Activated CD4-positive, alpha-beta T cell treated with anti-CD3 and anti-CD28 coated beads for 1 hour (primary cell): Measurements from ENCODE around the gene MAFF.

ENCODE experiments used
- DNase-seq: peaks from one replicate; pipeline ENCODE4 v3.0.0-alpha.2; 2020

MAFF gene

GRCh38 chr22:38205261-38206128 is 3.7 kb downstream of the MAFF start:
- no peak for DNase-seq

DNA sequence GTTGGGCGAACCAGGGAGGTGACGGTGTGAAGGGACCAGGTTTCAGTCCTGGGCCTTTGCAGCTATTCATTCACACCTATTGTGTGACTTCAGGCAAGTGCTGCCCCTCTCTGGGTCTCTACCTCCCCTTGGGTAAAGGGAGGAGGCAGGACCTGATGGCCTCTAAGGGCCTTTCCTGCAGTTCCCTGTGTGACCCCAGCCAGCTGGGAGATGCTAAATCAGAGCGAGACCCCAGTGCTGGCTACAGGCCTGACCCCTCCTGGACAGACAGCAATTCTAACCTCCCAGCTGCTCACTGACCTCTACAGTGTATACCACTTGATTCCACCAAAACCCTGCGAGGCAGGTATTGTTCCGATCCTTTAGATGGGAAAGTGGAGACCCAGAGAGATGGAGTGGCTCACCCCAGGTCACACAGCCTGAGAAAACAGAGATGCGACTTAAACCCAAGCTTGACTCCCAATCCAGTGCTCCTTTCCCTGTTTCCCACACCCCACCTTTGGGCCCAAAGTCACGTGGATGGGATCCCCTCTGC is 6.2 kb downstream of the MAFF start:
- no peak for DNase-seq

DNA sequence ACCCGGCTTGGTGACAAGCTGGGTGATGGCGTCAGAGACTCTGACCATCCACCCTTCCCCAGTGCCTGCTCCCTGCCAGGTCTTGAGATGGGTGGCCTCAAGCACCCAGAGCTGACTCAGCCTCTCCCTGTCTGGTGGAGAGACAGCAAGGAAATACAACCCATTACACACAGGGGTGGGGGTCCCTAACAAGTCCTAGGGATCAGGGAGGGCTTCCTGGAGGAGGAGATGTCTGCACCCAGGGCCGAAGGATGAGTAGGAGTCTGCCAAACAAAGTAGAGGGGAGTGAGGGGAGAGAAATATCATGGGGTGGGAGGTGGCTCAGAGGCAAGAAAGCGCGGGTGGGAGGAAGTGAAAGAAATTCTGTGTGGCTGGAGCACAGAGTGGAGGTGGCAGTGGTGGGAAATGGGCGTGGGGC is 6.8 kb downstream of the MAFF start:
- DNase-seq: no peak

DNA sequence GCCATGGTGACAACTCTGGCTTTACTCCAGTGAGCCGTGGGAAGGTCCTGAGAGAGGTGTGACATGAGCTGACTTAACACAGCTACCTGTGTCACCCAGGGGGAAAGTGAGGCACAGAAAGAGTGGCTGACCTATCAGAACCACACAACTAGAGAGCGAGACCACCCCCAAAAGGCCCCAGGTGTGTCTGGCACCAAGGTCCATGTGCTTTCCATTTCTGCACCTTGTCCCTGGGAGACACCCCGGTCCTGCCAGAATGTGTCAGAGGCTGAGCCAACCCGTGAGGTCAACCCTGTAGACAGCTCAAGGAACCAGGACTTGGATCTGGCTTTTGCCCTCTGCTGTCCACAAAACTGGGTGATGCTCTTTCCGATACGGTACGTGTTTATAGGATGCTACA is 9.8 kb downstream of the MAFF start:
- no peak for DNase-seq

GRCh38 chr22:38212442-38212841 is 10.6 kb downstream of the MAFF start:
- DNase-seq: no peak

GRCh38 chr22:38213319-38213989 is 11.7 kb downstream of the MAFF start:
- DNase-seq: no peak

GRCh38 chr22:38213990-38214301 is 12.2 kb downstream of the MAFF start:
- no peak for DNase-seq

DNA sequence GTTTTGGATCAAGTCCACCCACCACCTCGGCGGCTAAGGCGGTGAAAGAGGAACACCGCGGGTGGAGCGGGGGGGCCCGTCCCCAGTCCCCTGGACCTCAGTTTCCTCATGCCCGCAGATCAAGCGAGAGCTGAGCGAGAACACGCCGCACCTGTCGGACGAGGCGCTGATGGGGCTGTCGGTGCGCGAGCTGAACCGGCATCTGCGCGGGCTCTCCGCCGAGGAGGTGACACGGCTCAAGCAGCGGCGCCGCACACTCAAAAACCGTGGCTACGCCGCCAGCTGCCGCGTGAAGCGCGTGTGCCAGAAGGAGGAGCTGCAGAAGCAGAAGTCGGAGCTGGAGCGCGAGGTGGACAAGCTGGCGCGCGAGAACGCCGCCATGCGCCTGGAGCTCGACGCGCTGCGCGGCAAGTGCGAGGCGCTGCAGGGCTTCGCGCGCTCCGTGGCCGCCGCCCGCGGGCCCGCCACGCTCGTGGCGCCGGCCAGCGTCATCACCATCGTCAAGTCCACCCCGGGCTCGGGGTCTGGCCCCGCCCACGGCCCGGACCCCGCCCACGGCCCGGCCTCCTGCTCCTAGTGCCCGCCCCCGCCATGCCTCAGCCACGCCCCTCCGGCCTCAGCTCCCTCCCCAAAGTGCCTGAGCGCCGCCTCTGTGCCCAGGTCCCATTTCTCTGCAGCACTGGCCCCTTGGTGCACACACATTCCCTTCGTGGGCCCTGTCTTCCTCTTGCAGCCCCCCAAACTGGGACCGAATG is 12.7 kb downstream of the MAFF start:
- peak; percentile 61 for DNase-seq

DNA sequence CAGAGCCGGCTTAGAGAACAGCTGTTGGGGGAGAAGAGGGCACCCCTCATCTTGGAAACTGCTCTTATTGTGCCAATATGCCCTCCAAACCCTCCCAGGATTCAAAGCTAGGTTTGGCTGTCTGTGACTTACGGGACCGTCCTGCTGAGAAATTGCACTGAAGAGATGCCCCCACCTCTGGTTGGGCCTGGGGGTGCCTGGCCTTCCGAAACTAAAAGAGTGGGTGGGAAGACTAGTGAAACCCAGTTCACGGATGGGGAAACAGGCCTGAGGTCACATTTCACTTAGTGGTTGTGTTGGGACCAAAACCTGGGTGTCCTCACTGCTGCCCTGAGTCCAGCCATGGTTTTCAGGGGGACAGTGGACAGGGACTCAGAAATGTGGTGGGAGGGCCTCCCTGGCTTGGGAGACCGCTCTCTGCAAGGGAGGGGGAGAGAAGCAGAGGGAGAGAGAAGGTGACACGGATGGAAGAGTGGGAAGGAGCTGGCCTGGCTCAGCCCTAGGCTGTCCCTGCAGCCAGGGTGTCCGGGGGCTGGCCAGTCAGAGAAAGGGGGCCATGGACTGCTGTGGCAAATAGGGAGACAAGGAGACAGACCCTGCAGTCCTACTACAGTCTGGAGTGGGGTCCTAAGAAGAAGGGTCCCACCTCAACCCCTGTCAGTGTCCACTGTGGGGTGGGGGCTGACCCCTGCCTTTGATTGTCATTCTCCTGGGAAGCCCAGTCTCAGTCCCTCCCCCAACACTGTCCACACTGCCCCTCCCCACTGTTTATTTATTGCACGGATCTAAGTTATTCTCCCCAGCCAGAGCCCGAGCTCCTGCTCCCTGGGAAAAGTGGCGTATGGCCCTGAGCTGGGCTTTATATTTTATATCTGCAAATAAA is 13.6 kb downstream of the MAFF start:
- no peak for DNase-seq

DNA sequence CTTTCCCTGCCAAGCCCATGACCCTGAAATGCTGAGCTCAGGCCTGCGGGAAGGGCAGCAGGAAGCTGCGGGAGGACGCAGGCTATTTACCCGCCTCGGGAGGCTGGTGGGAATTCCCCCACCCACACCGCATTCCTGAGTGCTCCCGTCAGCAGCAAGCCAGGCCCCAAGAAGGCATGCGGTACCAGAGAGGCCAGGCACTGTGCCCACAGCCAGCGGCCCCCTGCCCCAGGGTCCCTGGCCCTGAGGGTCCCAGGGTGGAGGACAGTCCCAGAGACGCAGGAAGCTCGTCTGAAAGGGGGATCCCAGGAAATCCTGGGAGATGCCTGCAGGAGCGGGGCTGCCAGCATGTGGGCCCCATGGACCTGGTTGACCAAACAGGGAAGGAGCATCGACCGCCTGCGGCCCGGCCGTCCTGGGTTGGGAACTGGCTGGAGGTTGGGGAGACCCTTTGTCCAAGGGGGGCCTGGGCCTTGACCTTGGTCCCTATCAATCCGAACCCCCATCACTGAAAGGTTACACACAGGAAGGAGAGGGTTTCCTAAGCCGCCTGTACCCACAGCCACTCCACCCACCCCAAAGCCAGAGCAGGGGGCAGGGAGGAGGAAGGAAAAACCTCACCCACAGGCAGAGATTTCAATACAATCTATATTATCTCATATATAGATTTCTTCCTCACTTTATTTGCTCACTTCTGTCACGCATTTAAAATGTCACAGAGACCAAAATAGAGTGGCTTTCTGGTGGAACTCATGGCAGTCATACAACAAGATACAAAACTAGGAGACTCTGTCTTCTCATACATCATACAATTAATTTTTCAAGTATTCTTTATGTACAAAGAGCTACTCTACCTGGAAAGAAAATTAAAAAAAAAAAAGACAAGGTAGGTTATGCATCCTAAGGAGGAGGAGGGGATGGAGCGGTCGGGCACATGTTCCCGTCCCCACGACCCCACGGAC is 17.1 kb downstream of the MAFF start:
- no peak for DNase-seq

GRCh38 chr22:38219632-38220031 is 17.8 kb downstream of the MAFF start:
- DNase-seq: no peak

DNA sequence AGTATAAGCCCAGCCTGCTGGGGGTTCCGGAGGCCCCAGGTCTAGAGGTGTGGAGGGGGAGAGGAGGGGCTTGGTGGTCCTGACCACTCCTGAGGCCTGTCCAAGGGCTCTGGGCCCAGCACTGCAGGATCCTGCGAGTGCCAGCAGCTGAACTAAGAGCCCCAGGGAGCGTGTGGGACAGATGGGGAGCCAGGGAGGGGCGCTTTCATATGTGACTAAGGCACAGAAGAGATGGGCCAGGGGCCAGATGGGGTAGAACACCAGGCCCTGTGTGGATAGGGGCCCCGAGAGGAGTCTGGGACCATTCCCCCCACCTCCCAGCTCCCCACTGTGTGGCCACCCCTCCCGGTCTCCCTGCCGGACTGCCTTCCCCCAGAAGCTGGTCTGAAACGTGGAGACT is 18.4 kb downstream of the MAFF start:
- no peak for DNase-seq

DNA sequence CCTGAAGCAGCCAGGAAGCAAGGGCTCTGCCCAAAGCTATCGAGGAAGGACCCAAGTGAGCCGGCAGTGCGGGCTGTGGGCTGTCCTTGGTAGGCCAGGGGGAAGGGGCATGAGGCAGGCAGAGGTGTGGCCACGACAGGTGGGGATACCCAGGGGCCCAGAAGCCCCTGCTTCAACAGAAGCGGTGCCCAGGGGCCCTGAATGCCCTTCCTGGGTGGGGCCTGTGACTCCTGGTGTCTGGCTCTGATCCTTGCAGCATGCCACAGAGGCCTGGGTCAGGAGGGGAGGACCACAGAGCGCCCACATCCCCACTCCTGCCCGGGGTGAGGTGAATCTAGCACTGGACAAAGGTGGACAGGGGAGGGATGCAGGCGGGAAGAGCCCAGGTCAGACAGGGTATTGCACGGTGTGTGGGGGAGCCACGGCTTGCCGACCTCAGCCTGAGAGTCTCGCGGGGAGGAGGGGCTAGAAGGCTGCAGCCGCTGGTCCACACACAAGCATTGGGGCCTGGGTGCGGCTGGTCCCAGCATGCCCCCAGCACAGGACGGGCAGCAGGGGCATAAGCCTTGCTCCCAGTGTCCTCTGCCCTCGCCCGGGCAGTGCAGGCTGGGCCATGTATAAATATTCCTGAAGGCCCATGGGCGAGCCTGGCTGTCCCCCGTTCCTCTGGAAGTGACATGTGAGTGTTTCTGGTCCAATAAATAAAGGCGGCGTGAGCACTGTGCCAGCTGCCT is 19.0 kb downstream of the MAFF start:
- no peak for DNase-seq

GRCh38 chr22:38221407-38221806 is 19.6 kb downstream of the MAFF start:
- no peak for DNase-seq

GRCh38 chr22:38221908-38222796 is 20.4 kb downstream of the MAFF start:
- DNase-seq: no peak

GRCh38 chr22:38222797-38223119 is 21.0 kb downstream of the MAFF start:
- DNase-seq: no peak

GRCh38 chr22:38223289-38223960 is 21.6 kb downstream of the MAFF start:
- DNase-seq: no peak

DNA sequence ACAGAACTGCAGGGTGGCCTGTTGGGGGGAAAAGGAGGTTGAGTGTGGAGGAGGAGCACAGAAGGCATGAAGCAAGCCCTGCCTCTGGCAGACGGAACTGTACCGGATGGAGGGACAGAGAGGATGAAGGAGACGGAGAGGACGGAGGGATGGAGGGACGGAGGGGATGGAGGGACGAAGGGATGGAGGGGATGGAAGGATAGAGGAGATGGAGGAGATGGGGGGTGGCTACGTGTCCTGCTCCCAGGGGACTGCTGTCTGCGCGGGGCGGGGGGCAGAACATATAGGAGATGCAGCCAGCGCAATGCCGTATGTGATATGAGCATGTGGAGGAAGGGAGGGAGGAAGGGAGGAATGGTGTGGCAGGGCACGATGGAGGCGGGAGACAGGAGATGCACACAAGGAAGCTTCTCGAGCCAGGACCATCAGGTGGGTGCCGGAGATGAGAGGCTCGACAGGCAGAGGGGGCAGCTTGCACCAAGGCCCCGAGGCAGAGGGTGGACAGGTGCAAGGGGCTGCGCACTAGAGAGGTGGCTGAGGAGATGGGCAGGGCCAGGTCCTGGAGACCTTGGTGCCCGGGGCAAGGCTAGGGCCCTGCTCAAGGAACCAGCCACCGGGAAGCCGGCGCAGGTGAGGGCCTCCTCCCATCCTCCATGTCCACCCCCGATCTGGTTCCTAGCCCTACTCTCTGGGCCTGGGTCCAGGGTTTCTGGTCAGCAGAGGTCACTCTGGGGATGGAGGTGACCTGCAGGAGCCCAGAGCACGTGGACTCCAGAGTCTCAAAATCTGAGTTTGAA is 25.3 kb downstream of the MAFF start:
- no peak for DNase-seq
